Breast epithelium (tissue), 3 donors: ENCODE results near the gene FAM47C.
"Not testable (repeated sequence)": the region's sequence is repeated elsewhere in the genome, so short reads cannot be mapped to it uniquely, and the experiment has no call there.

ENCODE experiments used
- CTCF ChIP-seq, 3 donors: fragments of 450-650 bp; IDR thresholded peaks; one replicate each; pipeline ENCODE4 v1.5.1; 2016 to 2017; ENCODE audit warnings: antibody characterized with exemption in 3 of 3, mild to moderate bottlenecking in 3 of 3, moderate library complexity in 3 of 3
- POLR2A ChIP-seq: fragments of 450-650 bp; IDR thresholded peaks from one replicate; pipeline ENCODE4 v1.6.1; 2016; ENCODE audit warnings: antibody characterized with exemption, mild to moderate bottlenecking, moderate library complexity
- POLR2AphosphoS5 ChIP-seq, 3 donors: sonication (generic); formaldehyde crosslinking; IDR thresholded peaks; one replicate each; pipeline ENCODE4 v1.6.1; 2017; ENCODE audit warnings: antibody characterized with exemption in 3 of 3

GRCh38 chrX:37036674-37037220 lies 28.6 kb downstream of the FAM47C start:
- not testable (repeated sequence) for TF ChIP-seq CTCF (IDR thresholded peaks at IDR 0.05); POLR2A; POLR2AphosphoS5 (IDR thresholded peaks at IDR 0.05)
